Activated CD8-positive, alpha-beta T cell treated with anti-CD3 and anti-CD28 coated beads for 36 hours (primary cell): ENCODE data around the gene OAS2. TPM values are rescaled to one million over a fixed set of nuclear protein-coding genes. Genes with fewer than 3 reads are reported as not detected.

ENCODE experiments used
- ATAC-seq: fragments of 200-7000 bp; cut with Tn5 transposase; one replicate; pipeline ENCODE4 v1.10.0; 2021; ENCODE audit warnings: mild to moderate bottlenecking, moderate library complexity
- CTCF ChIA-PET: fragments of 350-600 bp; sonication (Branson Sonifier 250); formaldehyde crosslinking; loops from one replicate; lab custom pipeline; 2021; ENCODE audit warnings: antibody characterized with exemption; lab: Charles Lee
- POLR2A ChIA-PET: fragments of 350-600 bp; sonication (Branson Sonifier 250); formaldehyde crosslinking; loops from one replicate; lab custom pipeline; 2021; ENCODE audit warnings: antibody characterized with exemption; lab: Charles Lee
- DNase-seq: peaks from one replicate; pipeline ENCODE4 v3.0.0-alpha.2; 2020
- H3K27ac Mint-ChIP-seq: one replicate; pipeline ENCODE4 v1.8.0; 2021; ENCODE audit warnings: mild to moderate bottlenecking, mixed read lengths
- H3K27me3 Mint-ChIP-seq: one replicate; pipeline ENCODE4 v1.8.0; 2021; ENCODE audit warnings: mixed read lengths
- H3K36me3 Mint-ChIP-seq: one replicate; pipeline ENCODE4 v1.8.0; 2021; ENCODE audit warnings: low read depth, mixed read lengths
- H3K4me1 Mint-ChIP-seq: one replicate; pipeline ENCODE4 v1.8.0; 2021; ENCODE audit warnings: low read depth, mixed read lengths
- H3K4me3 Mint-ChIP-seq: one replicate; pipeline ENCODE4 v1.8.0; 2021; ENCODE audit warnings: mild to moderate bottlenecking, moderate library complexity, mixed read lengths
- H3K9me3 Mint-ChIP-seq: one replicate; pipeline ENCODE4 v1.8.0; 2021; ENCODE audit warnings: mixed read lengths
- CTCF ChIP-seq: fragments of 200-600 bp; IDR thresholded peaks from one replicate; pipeline ENCODE4 v1.8.0; 2022; ENCODE audit warnings: antibody characterized with exemption, mild to moderate bottlenecking
- intact Hi-C: fragments of 100-400 bp; cut with micrococcal nuclease; formaldehyde crosslinking; loops from one replicate; pipeline ENCODE4 v1.10.0; 2022
- total RNA-seq, 2 experiments: library from RNA; stranded (reverse); gene quantifications; one replicate each; pipeline ENCODE4 v1.2.3, GENCODE V29; 2021

OAS2 gene
- total RNA-seq, 2 experiments from 2014 or later, result 95.7 to 104 TPM

GRCh38 chr12:113060336-113060960 is 82.1 kb downstream of the OAS2 start:
- intact Hi-C loops, result no loop called here
- ATAC-seq (no peak), DNase-seq (no peak)
- Mint-ChIP-seq H3K9me3 (no peaks in the 10 kb centered on the region), H3K27me3 (peaks cover 1% of the 10 kb centered on the region), H3K36me3 (no peaks in the 10 kb centered on the region), H3K4me3 (no peak overlapping the region), H3K4me1 (peaks cover 6% of the 10 kb centered on the region), H3K27ac (no peak overlapping the region)
- TF ChIP-seq CTCF, result no peak
- CTCF ChIA-PET, result no interaction called here
- POLR2A ChIA-PET, result interaction anchor here (1.0 kb wide), 1 partner anchor 10 kb away, joined by 4 read pairs; no protein-coding TSS in a partner anchor

GRCh38 chr12:113061061-113061694 is 82.9 kb downstream of the OAS2 start:
- intact Hi-C loops, result no loop called here
- H3K36me3 Mint-ChIP-seq, result no peaks in the 10 kb centered on the region
- ChIA-PET CTCF (interaction anchor here (1.3 to 3.0 kb wide), 2 partner anchors 13 to 92 kb away, joined by 5 to 11 read pairs; no protein-coding TSS in a partner anchor), POLR2A (interaction anchor here (1.0 kb wide), 1 partner anchor 9 kb away, joined by 4 read pairs; no protein-coding TSS in a partner anchor)
- H3K4me1 Mint-ChIP-seq, result peaks cover 7% of the 10 kb centered on the region
- TF ChIP-seq CTCF, result no peak
- H3K9me3 Mint-ChIP-seq, result no peaks in the 10 kb centered on the region
- H3K27me3 Mint-ChIP-seq, result peaks cover under 1% of the 10 kb centered on the region
- DNase-seq (no peak), ATAC-seq (no peak)
- no peak overlapping the region for H3K4me3 Mint-ChIP-seq
- no peak overlapping the region for H3K27ac Mint-ChIP-seq

Other genes with a start within 250 kb of the OAS2 start
- not detected for gene RPH3A, start 186.8 kb upstream of the OAS2 start, total RNA-seq
- 10 to 100 TPM; 22.7 to 26.8 TPM for gene OAS1, start 71.6 kb upstream of the OAS2 start, total RNA-seq
- 10 to 100 TPM; 21.4 to 22.2 TPM for gene OAS3, start 40.0 kb upstream of the OAS2 start, total RNA-seq
- 1 to 10 TPM; 2.9 to 3.4 TPM for gene DTX1, start 78.2 kb downstream of the OAS2 start, total RNA-seq
- 10 to 100 TPM in 1 of 2 experiments, 1 to 10 TPM in 1; 9.8 to 12.4 TPM for gene RASAL1, start 157.2 kb downstream of the OAS2 start, total RNA-seq
- gene CFAP73, start 171.2 kb downstream of the OAS2 start, total RNA-seq, result 1 to 10 TPM; 1.7 to 1.9 TPM
- 100 to 1,000 TPM; 112 to 133 TPM for gene DDX54, start 207.0 kb downstream of the OAS2 start, total RNA-seq
- gene RITA1, start 207.2 kb downstream of the OAS2 start, total RNA-seq, result 10 to 100 TPM; 18.5 to 19.1 TPM
- gene TPCN1, start 242.9 kb downstream of the OAS2 start, total RNA-seq, result 10 to 100 TPM; 29.9 to 33.5 TPM